Measurements from ENCODE around the gene PLRG1.
A peak's percentile ranks its signal among the peaks of the same experiment; 100 is the strongest.
"Not testable (repeated sequence)": the region's sequence is repeated elsewhere in the genome, so short reads cannot be mapped to it uniquely, and the experiment has no call there.

Gene PLRG1

GRCh38 chr4:154549894-154550790 lies at the start of gene PLRG1:
Gene PLRG1 (minus strand): TSS chr4:154550400. CDS start chr4:154550308, 92 bp downstream.
- H3K4me3 ChIP-seq (ENCODE audit: low read depth, low read length) = peak within 1 kb of the TSS; percentile 99
- no peak for TF ChIP-seq CTCF (IDR thresholded peaks at IDR 0.05; ENCODE audit: low read depth, low read length)

DNA sequence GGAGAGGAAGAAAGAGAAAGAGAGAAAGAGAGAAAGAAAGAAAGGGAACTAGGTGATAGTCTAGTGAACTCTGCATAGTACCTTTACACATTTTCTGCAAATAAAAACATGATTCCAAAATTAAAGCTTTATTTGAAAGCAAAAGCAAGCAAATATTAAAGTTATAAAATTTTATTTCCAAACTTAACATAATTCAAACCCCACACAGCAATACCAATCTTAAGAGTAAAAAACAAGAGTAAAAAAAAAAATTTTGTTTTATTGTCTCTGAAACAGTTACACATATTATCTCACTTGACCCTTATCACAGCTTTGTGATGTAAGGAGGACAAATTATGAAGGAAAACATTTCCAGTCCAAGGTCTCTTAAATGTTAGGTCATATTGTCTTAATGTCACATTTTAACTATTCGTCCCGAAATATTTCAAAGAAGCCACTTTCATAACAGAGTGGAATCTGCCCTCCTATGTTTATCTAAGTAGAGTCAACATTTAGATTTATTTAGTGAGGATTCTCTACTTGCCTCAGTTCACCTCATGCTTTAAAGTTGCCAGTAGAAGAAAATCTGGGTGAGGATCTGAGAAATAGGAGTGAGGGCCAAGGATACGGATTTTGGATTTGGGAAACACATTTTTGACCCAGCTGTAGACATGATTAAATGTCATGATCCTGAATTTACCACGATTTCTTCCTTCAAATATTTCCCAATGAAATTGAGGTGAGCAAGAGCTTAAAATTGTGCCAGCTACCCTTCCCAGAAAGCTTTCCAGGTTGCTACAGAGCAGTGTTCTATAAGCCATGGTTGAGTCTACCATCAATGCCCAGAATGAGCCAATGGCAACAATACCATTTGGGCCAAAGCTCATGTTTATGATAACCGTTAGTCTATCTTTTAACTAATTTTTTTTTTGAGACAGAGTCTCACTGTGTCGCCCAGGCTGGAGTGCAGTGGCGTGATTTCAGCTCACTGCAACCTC lies 47.9 kb upstream of the PLRG1 start:
- H3K4me3 ChIP-seq (ENCODE audit: low read depth, low read length) = no peak overlapping the region

GRCh38 chr4:154597281-154597680 lies 47.1 kb upstream of the PLRG1 start:
- not testable (repeated sequence) for H3K4me3 ChIP-seq (ENCODE audit: low read depth, low read length)

More for the DNA sequence above, 47.9 kb upstream of the PLRG1 start:
- TF ChIP-seq CTCF (IDR thresholded peaks at IDR 0.05; ENCODE audit: low read depth, low read length) = no peak

DNA sequence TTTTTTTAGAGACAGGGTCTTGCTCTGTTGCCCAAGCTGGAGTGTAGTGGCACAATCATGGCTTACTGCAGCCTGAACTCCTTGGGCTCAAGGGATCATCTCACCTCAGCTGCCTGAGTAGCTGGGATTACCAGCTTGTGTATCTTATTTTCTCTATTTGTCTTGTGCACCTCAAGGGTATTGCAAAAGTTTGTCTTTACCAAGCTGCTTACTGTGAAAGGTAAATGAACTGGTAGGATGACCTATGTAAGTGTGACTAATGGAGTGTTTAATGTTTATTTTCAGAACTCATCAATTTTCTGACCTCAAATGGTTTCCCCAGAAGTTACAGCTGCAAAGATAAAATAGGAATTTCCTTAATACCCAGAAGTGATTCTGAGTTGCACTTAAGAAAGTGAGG lies 45.6 kb upstream of the PLRG1 start:
- no peak for TF ChIP-seq CTCF (IDR thresholded peaks at IDR 0.05; ENCODE audit: low read depth, low read length)
- H3K4me3 ChIP-seq (ENCODE audit: low read depth, low read length) = no peak overlapping the region

GRCh38 chr4:154594343-154594742 lies 44.1 kb upstream of the PLRG1 start:
- not testable (repeated sequence) for H3K4me3 ChIP-seq (ENCODE audit: low read depth, low read length)

GRCh38 chr4:154593868-154594267 lies 43.7 kb upstream of the PLRG1 start:
- H3K4me3 ChIP-seq (ENCODE audit: low read depth, low read length) = no peak overlapping the region
- no peak for TF ChIP-seq CTCF (IDR thresholded peaks at IDR 0.05; ENCODE audit: low read depth, low read length)

- no peak for TF ChIP-seq CTCF (IDR thresholded peaks at IDR 0.05; ENCODE audit: low read depth, low read length)
These were observed 41.7 kb upstream of the PLRG1 start for GRCh38 chr4:154591890-154592289.

More at GRCh38 chr4:154591890-154592289, 41.7 kb upstream of the PLRG1 start:
- no peak overlapping the region for H3K4me3 ChIP-seq (ENCODE audit: low read depth, low read length)
